ENCODE measurements around the gene CCDC190.

The CCDC190 gene

DNA sequence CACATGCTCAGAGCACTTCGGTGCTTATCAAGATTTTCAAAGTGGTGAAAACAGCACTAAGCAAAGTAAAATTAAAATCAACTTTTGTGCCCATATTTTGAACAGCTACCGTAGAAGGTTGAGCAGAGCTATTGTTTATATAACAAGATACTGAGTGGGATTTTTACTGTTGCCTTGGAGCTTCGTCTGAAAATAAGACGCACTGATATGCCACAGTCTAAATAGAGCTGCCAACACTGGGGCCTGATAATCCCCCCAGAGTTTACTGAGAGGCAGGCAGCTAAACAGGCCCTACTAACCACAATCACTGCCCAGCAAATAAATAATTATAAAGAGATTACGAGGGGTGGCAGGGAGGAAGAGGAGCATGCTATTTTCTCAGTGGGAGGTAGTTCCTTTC is 650 bp upstream of the CCDC190 start:
- TF ChIP-seq, protein P1, sequence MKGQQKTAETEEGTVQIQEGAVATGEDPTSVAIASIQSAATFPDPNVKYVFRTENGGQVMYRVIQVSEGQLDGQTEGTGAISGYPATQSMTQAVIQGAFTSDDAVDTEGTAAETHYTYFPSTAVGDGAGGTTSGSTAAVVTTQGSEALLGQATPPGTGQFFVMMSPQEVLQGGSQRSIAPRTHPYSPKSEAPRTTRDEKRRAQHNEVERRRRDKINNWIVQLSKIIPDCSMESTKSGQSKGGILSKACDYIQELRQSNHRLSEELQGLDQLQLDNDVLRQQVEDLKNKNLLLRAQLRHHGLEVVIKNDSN (IDR thresholded peaks at IDR 0.05): no peak
- TF ChIP-seq CEBPB (IDR thresholded peaks at IDR 0.05) (no peak), NFIC (IDR thresholded peaks at IDR 0.05) (no peak), FOXM1 (IDR thresholded peaks at IDR 0.05; ENCODE audit: borderline replicate concordance, low read depth) (no peak), EGR1 (IDR thresholded peaks at IDR 0.05) (no peak), ZBTB7A (IDR thresholded peaks at IDR 0.05; ENCODE audit: low read depth) (no peak), TAF1 (IDR thresholded peaks at IDR 0.05; ENCODE audit: low read depth) (no peak), TCF12 (IDR thresholded peaks at IDR 0.05; ENCODE audit: low read depth) (no peak), RAD21 (IDR thresholded peaks at IDR 0.05; ENCODE audit: low read depth) (no peak), MAX (IDR thresholded peaks at IDR 0.05) (no peak), REST (IDR thresholded peaks at IDR 0.05; ENCODE audit: low read depth) (no peak), CREB1 (IDR thresholded peaks at IDR 0.05; ENCODE audit: low read depth) (no peak), YY1 (IDR thresholded peaks at IDR 0.05; ENCODE audit: low read depth) (no peak), EP300 (IDR thresholded peaks at IDR 0.05; ENCODE audit: borderline replicate concordance) (no peak), TEAD4 (IDR thresholded peaks at IDR 0.05) (no peak)

DNA sequence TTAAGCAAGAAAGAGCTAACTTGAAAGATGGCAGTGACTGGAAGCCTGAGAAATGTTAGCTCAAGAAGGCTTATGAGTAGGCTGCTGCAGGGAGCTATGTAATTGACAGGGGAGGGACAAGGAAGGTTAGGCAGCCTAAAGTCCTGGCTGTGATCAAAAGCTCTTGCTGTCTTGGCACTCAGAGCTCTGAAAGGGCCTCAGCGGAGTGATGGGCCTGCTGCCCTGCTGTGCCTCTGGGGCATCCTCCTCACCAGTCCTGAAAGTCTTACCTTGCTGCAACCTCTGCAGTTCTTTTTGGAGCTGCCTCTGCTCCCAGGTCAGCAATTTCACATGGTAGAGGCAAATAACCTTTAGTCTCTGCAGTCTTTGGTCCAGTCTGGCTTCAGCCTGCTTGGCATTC is 1.8 kb downstream of the CCDC190 start:
- TF ChIP-seq EGR1 (IDR thresholded peaks at IDR 0.05): no peak
- no peak for TF ChIP-seq REST (IDR thresholded peaks at IDR 0.05; ENCODE audit: low read depth)
- TF ChIP-seq TCF12 (IDR thresholded peaks at IDR 0.05; ENCODE audit: low read depth): no peak
- no peak for TF ChIP-seq MAX (IDR thresholded peaks at IDR 0.05)
- TF ChIP-seq EP300 (IDR thresholded peaks at IDR 0.05; ENCODE audit: borderline replicate concordance): no peak
- TF ChIP-seq ZBTB7A (IDR thresholded peaks at IDR 0.05; ENCODE audit: low read depth): no peak
- TF ChIP-seq TAF1 (IDR thresholded peaks at IDR 0.05; ENCODE audit: low read depth): no peak
- no peak for TF ChIP-seq TEAD4 (IDR thresholded peaks at IDR 0.05)
- no peak for TF ChIP-seq RAD21 (IDR thresholded peaks at IDR 0.05; ENCODE audit: low read depth)
- no peak for TF ChIP-seq YY1 (IDR thresholded peaks at IDR 0.05; ENCODE audit: low read depth)
- TF ChIP-seq, protein P1 (IDR thresholded peaks at IDR 0.05): no peak
- no peak for TF ChIP-seq NFIC (IDR thresholded peaks at IDR 0.05)
- TF ChIP-seq CREB1 (IDR thresholded peaks at IDR 0.05; ENCODE audit: low read depth): no peak
- no peak for TF ChIP-seq CEBPB (IDR thresholded peaks at IDR 0.05)

- no peak for TF ChIP-seq EP300 (IDR thresholded peaks at IDR 0.05; ENCODE audit: borderline replicate concordance)
- TF ChIP-seq, protein P1 (IDR thresholded peaks at IDR 0.05): no peak
- TF ChIP-seq CEBPB (IDR thresholded peaks at IDR 0.05): no peak
- no peak for TF ChIP-seq TAF1 (IDR thresholded peaks at IDR 0.05; ENCODE audit: low read depth)
- no peak for TF ChIP-seq CREB1 (IDR thresholded peaks at IDR 0.05; ENCODE audit: low read depth)
- no peak for TF ChIP-seq YY1 (IDR thresholded peaks at IDR 0.05; ENCODE audit: low read depth)
- no peak for TF ChIP-seq TEAD4 (IDR thresholded peaks at IDR 0.05)
- TF ChIP-seq RAD21 (IDR thresholded peaks at IDR 0.05; ENCODE audit: low read depth): no peak
- no peak for TF ChIP-seq EGR1 (IDR thresholded peaks at IDR 0.05)
- TF ChIP-seq REST (IDR thresholded peaks at IDR 0.05; ENCODE audit: low read depth): no peak
- TF ChIP-seq MAX (IDR thresholded peaks at IDR 0.05): no peak
- TF ChIP-seq TCF12 (IDR thresholded peaks at IDR 0.05; ENCODE audit: low read depth): no peak
Observed at GRCh38 chr1:162857850-162858249, 3.1 kb downstream of the CCDC190 start.

DNA sequence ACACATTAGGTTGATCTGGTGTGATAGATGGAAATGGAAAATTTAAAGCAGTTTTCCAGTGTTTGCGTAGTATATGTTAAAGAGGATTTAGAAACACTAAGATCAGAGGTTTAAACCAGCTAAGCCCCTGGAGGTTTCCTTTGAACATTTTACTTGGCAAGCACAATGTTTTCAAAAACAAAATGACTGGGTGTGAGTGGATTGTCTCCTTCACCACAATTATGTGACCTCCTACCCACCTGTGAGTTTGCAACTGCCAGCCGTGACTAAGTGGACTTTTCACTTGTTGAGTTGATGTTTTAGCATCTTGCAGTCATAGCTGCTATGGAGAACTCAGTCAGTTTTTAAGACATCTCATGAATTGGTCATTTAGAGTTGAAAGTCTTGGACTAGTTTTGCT is 4.7 kb downstream of the CCDC190 start:
- TF ChIP-seq NFIC (IDR thresholded peaks at IDR 0.05) (peak; percentile 29; the same call in 1 of the 2 replicates), TEAD4 (IDR thresholded peaks at IDR 0.05) (no peak), EP300 (IDR thresholded peaks at IDR 0.05; ENCODE audit: borderline replicate concordance) (no peak)
